ENCODE results near the gene FAM131B.

DNA sequence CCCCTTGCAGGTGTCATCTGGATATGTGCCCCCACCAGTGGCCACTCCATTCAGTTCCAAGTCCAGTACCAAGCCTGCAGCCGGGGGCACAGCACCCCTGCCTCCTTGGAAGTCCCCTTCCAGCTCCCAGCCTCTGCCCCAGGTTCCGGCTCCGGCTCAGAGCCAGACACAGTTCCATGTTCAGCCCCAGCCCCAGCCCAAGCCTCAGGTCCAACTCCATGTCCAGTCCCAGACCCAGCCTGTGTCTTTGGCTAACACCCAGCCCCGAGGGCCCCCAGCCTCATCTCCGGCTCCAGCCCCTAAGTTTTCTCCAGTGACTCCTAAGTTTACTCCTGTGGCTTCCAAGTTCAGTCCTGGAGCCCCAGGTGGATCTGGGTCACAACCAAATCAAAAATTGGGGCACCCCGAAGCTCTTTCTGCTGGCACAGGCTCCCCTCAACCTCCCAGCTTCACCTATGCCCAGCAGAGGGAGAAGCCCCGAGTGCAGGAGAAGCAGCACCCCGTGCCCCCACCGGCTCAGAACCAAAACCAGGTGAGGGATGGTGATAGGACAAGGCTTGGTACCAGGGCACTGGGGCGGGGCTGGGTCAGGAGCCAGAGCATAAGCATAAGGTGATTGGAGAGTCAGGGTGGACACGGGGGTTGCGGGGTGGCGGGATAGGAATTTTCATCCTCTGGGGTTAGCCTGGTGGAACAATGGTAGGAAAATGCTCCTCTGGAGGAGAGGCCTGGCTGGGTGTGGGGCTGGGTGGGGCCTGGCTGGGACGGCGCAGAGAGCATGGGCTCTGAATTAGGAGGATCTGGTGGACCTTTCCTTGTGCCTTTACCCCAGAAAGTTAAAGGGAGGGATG lies 20.5 kb upstream of the FAM131B start:
- no peak for TF ChIP-seq POLR2AphosphoS5 (IDR thresholded peaks at IDR 0.05; ENCODE audit: low read depth, low read length)
- 0 out of 2 replicates have a peak, but pooled peaks have one; percentile 20 for TF ChIP-seq POLR2A (IDR thresholded peaks at IDR 0.05; ENCODE audit: low read depth, low read length)
